ENCODE measurements around the gene TRAF3IP1. TPM values are rescaled to one million over a fixed set of nuclear protein-coding genes. Genes with fewer than 3 reads are reported as not detected.

Gene TRAF3IP1, protein sequence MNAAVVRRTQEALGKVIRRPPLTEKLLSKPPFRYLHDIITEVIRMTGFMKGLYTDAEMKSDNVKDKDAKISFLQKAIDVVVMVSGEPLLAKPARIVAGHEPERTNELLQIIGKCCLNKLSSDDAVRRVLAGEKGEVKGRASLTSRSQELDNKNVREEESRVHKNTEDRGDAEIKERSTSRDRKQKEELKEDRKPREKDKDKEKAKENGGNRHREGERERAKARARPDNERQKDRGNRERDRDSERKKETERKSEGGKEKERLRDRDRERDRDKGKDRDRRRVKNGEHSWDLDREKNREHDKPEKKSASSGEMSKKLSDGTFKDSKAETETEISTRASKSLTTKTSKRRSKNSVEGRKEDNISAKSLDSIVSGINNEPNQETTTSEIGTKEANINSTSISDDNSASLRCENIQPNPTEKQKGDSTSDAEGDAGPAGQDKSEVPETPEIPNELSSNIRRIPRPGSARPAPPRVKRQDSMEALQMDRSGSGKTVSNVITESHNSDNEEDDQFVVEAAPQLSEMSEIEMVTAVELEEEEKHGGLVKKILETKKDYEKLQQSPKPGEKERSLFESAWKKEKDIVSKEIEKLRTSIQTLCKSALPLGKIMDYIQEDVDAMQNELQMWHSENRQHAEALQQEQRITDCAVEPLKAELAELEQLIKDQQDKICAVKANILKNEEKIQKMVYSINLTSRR
- 30.7 TPM for polyA plus RNA-seq (2012; ENCODE audit: insufficient read length, low read depth)

DNA sequence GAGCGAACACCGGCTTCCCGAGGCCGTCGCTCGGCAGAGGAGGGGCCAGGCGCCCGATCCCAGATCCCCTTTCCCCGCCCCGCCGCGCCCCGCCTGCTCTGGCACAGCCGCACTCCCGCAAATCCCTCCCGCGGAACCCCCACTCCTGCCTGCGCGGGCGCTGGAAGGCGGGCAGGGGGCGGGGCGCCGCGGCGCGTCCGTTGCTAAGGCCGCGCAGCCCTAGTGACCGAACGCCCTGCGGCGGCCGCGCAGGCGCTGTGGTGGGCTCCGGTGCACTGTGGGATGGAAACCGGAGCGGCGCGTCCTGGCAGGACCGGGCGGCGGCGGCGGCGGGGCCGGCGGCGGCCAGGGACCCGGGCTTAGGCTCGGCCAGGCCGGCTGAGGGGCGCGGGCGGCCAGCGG, at the start of gene TRAF3IP1:
TSS of gene TRAF3IP1 (plus strand) at position 273 of the 402 bp plus-strand sequence. CDS start 145 bp downstream, outside the sequence.
- peak; percentile 55; the same call in 1 of the 2 replicates for TF ChIP-seq SIN3A (IDR thresholded peaks at IDR 0.05; ENCODE audit: borderline replicate concordance, insufficient read depth, low read length)
- peak; percentile 48 for TF ChIP-seq FOXP2 (optimal IDR thresholded peaks at IDR 0.05; ENCODE audit: borderline replicate concordance, extremely low read depth, extremely low read length, insufficient read depth)
- no peak for TF ChIP-seq TAF1 (IDR thresholded peaks at IDR 0.05; ENCODE audit: borderline replicate concordance, insufficient read depth, low read length)

- TF ChIP-seq REST (IDR thresholded peaks at IDR 0.05; ENCODE audit: insufficient read depth in 1 of 2, low read depth in 2 of 2, low read length in 2 of 2): no peak
- TF ChIP-seq POLR2AphosphoS5 (IDR thresholded peaks at IDR 0.05; ENCODE audit: low read depth, low read length): no peak
- no peak for TF ChIP-seq FOXP2 (optimal IDR thresholded peaks at IDR 0.05; ENCODE audit: borderline replicate concordance, extremely low read depth, extremely low read length, insufficient read depth)
- no peak for TF ChIP-seq TAF1 (IDR thresholded peaks at IDR 0.05; ENCODE audit: borderline replicate concordance, insufficient read depth, low read length)
- no peak for TF ChIP-seq SIN3A (IDR thresholded peaks at IDR 0.05; ENCODE audit: borderline replicate concordance, insufficient read depth, low read length)
Measured at GRCh38 chr2:238270606-238271005, 49.7 kb upstream of the TRAF3IP1 start.

DNA sequence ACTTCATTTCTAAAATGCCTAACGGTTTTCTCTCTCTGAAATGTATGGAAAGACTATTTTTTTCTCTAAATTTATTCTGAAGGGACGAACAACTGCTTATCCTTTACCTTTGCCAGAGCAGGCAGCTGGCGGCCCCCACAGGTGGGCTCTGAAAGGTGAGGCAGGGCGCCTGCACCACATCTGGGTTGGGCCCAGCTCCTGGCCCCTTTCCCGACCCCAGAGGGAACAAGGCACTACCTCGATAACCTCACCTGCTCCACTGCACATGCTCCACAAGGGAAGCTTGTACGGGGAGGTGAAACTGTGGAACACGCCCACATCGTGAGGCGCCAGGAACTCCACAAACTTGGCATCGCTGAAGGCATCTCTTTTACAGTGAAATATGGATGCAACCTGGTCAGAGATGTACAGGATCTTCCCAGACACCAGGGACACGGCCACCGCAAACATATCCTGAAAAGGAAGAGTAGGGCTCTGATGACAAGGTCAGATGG, 49.2 kb upstream of the TRAF3IP1 start:
- TF ChIP-seq SIN3A (IDR thresholded peaks at IDR 0.05; ENCODE audit: borderline replicate concordance, insufficient read depth, low read length): no peak
- TF ChIP-seq TAF1 (IDR thresholded peaks at IDR 0.05; ENCODE audit: borderline replicate concordance, insufficient read depth, low read length): no peak
- TF ChIP-seq POLR2AphosphoS5 (IDR thresholded peaks at IDR 0.05; ENCODE audit: low read depth, low read length): no peak
- TF ChIP-seq FOXP2 (optimal IDR thresholded peaks at IDR 0.05; ENCODE audit: borderline replicate concordance, extremely low read depth, extremely low read length, insufficient read depth): no peak
- TF ChIP-seq REST (IDR thresholded peaks at IDR 0.05; ENCODE audit: insufficient read depth in 1 of 2, low read depth in 2 of 2, low read length in 2 of 2): no peak

- 0 out of 2 replicates have a peak, but pooled peaks have one; percentile 21 for TF ChIP-seq POLR2AphosphoS5 (IDR thresholded peaks at IDR 0.05; ENCODE audit: low read depth, low read length)
- no peak for TF ChIP-seq TAF1 (IDR thresholded peaks at IDR 0.05; ENCODE audit: borderline replicate concordance, insufficient read depth, low read length)
Measured at GRCh38 chr2:238272156-238272555, 48.2 kb upstream of the TRAF3IP1 start.

GRCh38 chr2:238274152-238274865, 46.0 kb upstream of the TRAF3IP1 start:
- TF ChIP-seq SIN3A (IDR thresholded peaks at IDR 0.05; ENCODE audit: borderline replicate concordance, insufficient read depth, low read length) (no peak), POLR2AphosphoS5 (IDR thresholded peaks at IDR 0.05; ENCODE audit: low read depth, low read length) (no peak), TAF1 (IDR thresholded peaks at IDR 0.05; ENCODE audit: borderline replicate concordance, insufficient read depth, low read length) (no peak), FOXP2 (optimal IDR thresholded peaks at IDR 0.05; ENCODE audit: borderline replicate concordance, extremely low read depth, extremely low read length, insufficient read depth) (no peak), REST (IDR thresholded peaks at IDR 0.05; ENCODE audit: insufficient read depth in 1 of 2, low read depth in 2 of 2, low read length in 2 of 2) (no peak)

Measured in PFSK-1 (cell line).